Colonic mucosa (tissue), 4 donors: ENCODE measurements around the gene MXRA8. TPM values are rescaled to one million over a fixed set of nuclear protein-coding genes. Genes with fewer than 3 reads are reported as not detected.

Experiments
- DNase-seq: peaks from one replicate; pipeline ENCODE4 v3.0.0-alpha.2; 2020
- H3K27ac ChIP-seq: fragments of 200-600 bp; one replicate; pipeline ENCODE4 v1.8.0; 2021
- H3K27me3 ChIP-seq: fragments of 200-600 bp; one replicate; pipeline ENCODE4 v1.8.0; 2021
- H3K36me3 ChIP-seq: fragments of 200-600 bp; one replicate; pipeline ENCODE4 v1.8.0; 2021
- H3K4me1 ChIP-seq: fragments of 200-600 bp; one replicate; pipeline ENCODE4 v1.8.0; 2021; ENCODE audit warnings: mild to moderate bottlenecking
- H3K4me3 ChIP-seq: fragments of 200-600 bp; one replicate; pipeline ENCODE4 v1.8.0; 2021
- H3K9ac ChIP-seq, 2 donors: one replicate each; pipeline ENCODE4 v1.7.0; 2013; ENCODE audit warnings: control low read depth in 2 of 2, low read depth in 2 of 2, low read length in 2 of 2
- H3K9me3 ChIP-seq: fragments of 200-600 bp; one replicate; pipeline ENCODE4 v1.8.0; 2021
- CTCF ChIP-seq: fragments of 200-600 bp; IDR thresholded peaks from one replicate; pipeline ENCODE4 v1.8.0; 2022; ENCODE audit warnings: antibody characterized with exemption, mild to moderate bottlenecking
- intact Hi-C: fragments of 100-400 bp; cut with DNase I; formaldehyde crosslinking; loops from one replicate; pipeline ENCODE4 v1.14.1; 2022
- total RNA-seq, 2 donors: library from RNA; stranded (reverse); fragmentation: NEBNext Ultra II Directional in 1 of 2; extraction: Animal tissue kit (Norgen Biotek cat#: 25700) in 1 of 2; gene quantifications; one replicate each; pipeline ENCODE4 v1.2.1, GENCODE V29; 2021
- donor health status: healthy.
- donor health status: DM: no; HTN: no; CAD: no.
- donor health status: DM: no; HTN: no; CAD: no.

Gene MXRA8
- total RNA-seq, 2 donors from 2014 or later, result 5.9 to 14.0 TPM

- TF ChIP-seq CTCF, result no peak
- no peaks in the 10 kb centered on the region for H3K9me3 ChIP-seq
- DNase-seq, result no peak
- peaks cover 6% of the 10 kb centered on the region for H3K4me1 ChIP-seq
- H3K36me3 ChIP-seq, result no peaks in the 10 kb centered on the region
- no peak overlapping the region for H3K4me3 ChIP-seq
- no peaks in the 10 kb centered on the region for H3K27me3 ChIP-seq
- H3K9ac ChIP-seq, result peak overlapping the region in 1 of 2 donors; percentile 46
- intact Hi-C loops, result no loop called here
- no peak overlapping the region for H3K27ac ChIP-seq
These were observed 27.8 kb downstream of the MXRA8 start for GRCh38 chr1:1330366-1331067.

- intact Hi-C loops, result no loop called here
- no peak overlapping the region for H3K4me3 ChIP-seq
- no peaks in the 10 kb centered on the region for H3K27me3 ChIP-seq
- H3K36me3 ChIP-seq, result no peaks in the 10 kb centered on the region
- H3K9me3 ChIP-seq, result no peaks in the 10 kb centered on the region
- H3K4me1 ChIP-seq, result peaks cover 8% of the 10 kb centered on the region
- no peak overlapping the region for H3K9ac ChIP-seq
- no peak for DNase-seq
- no peak overlapping the region for H3K27ac ChIP-seq
- no peak for TF ChIP-seq CTCF
These were observed 28.8 kb downstream of the MXRA8 start for GRCh38 chr1:1329304-1330210.

GRCh38 chr1:1328254-1328653 is 30.1 kb downstream of the MXRA8 start:
- no peak overlapping the region for H3K4me3 ChIP-seq
- no peaks in the 10 kb centered on the region for H3K36me3 ChIP-seq
- intact Hi-C loops, result no loop called here
- H3K9ac ChIP-seq, result no peak overlapping the region
- H3K4me1 ChIP-seq, result peaks cover 10% of the 10 kb centered on the region
- no peak for TF ChIP-seq CTCF
- H3K27me3 ChIP-seq, result no peaks in the 10 kb centered on the region
- no peaks in the 10 kb centered on the region for H3K9me3 ChIP-seq
- DNase-seq, result no peak
- H3K27ac ChIP-seq, result no peak overlapping the region

GRCh38 chr1:1327291-1327690 is 31.1 kb downstream of the MXRA8 start:
- H3K4me3 ChIP-seq, result no peak overlapping the region
- no peak for TF ChIP-seq CTCF
- no peaks in the 10 kb centered on the region for H3K27me3 ChIP-seq
- H3K4me1 ChIP-seq, result peaks cover 13% of the 10 kb centered on the region
- no peaks in the 10 kb centered on the region for H3K9me3 ChIP-seq
- intact Hi-C loops, result no loop called here
- no peak overlapping the region for H3K9ac ChIP-seq
- DNase-seq, result no peak
- no peaks in the 10 kb centered on the region for H3K36me3 ChIP-seq
- no peak overlapping the region for H3K27ac ChIP-seq

- H3K4me1 ChIP-seq, result peaks cover 13% of the 10 kb centered on the region
- no peak for TF ChIP-seq CTCF
- peak overlapping the region; percentile 99 for H3K4me3 ChIP-seq
- no peaks in the 10 kb centered on the region for H3K27me3 ChIP-seq
- no peak overlapping the region for H3K27ac ChIP-seq
- H3K9me3 ChIP-seq, result no peaks in the 10 kb centered on the region
- no peaks in the 10 kb centered on the region for H3K36me3 ChIP-seq
- intact Hi-C loops, result no loop called here
- DNase-seq, result no peak
- peak overlapping the region; percentile 89 to 99 for H3K9ac ChIP-seq
These were observed 32.2 kb downstream of the MXRA8 start for GRCh38 chr1:1326075-1326605.
